Caco-2 (cell line): Measurements from ENCODE around the gene AURKA. TPM values are rescaled to one million over a fixed set of nuclear protein-coding genes. Genes with fewer than 3 reads are reported as not detected.

Source experiments
- Bru-seq: library from RNA; stranded (reverse); fragments of 400-500 nt; gene quantifications from one replicate; lab custom pipeline; 2021; lab: Mats Ljungman, UMichigan
- BruChase-seq, 2 experiments: library from RNA; stranded (reverse); fragments of 400-500 nt; gene quantifications; one replicate each; lab custom pipeline; 2021; lab: Mats Ljungman, UMichigan
- BruUV-seq: library from RNA; stranded (reverse); fragments of 400-500 nt; replicated peaks from 2 replicates; lab custom pipeline; 2021; lab: Mats Ljungman, UMichigan
- CTCF ChIA-PET: fragments of 300-600 bp; sonication (Branson Sonifier 250); formaldehyde crosslinking; loops from one replicate; lab custom pipeline; 2022; ENCODE audit warnings: antibody characterized with exemption; lab: Charles Lee
- POLR2A ChIA-PET: fragments of 300-600 bp; sonication (Branson Sonifier 250); formaldehyde crosslinking; loops from one replicate; lab custom pipeline; 2022; ENCODE audit warnings: antibody characterized with exemption; lab: Charles Lee
- DNase-seq, 2 experiments: peaks; one replicate each; pipeline versions ENCODE4 v3.0.0 to v3.0.0-alpha.2; 2020 to 2022
- H3K27me3 ChIP-seq: replicated peaks from 2 replicates; pipeline ENCODE4 v1.6.0; 2011; ENCODE audit warnings: low read length; ENCODE audit not compliant: control insufficient read depth, insufficient read depth
- H3K36me3 ChIP-seq: 2 replicates; pipeline ENCODE4 v1.5.1; 2011; ENCODE audit warnings: low read length; ENCODE audit not compliant: control insufficient read depth, insufficient read depth
- H3K4me1 ChIP-seq: fragments of 250-450 bp; sonication (Bioruptor Pico); 2 replicates; pipeline ENCODE4 v1.5.1; 2020; ENCODE audit warnings: mild to moderate bottlenecking
- H3K4me3 ChIP-seq: 2 replicates; pipeline ENCODE4 v1.5.1; 2011; ENCODE audit warnings: low read depth, mild to moderate bottlenecking, control low read depth, low read length
- H3K9me3 ChIP-seq: fragments of 250-450 bp; sonication (Bioruptor Pico); 2 replicates; pipeline ENCODE4 v1.5.1; 2020; ENCODE audit warnings: mild to moderate bottlenecking, moderate library complexity
- H3K27ac Mint-ChIP-seq: one replicate; pipeline ENCODE4 v1.8.0; 2022; ENCODE audit warnings: mixed read lengths; ENCODE audit not compliant: unreplicated experiment
- H3K27me3 Mint-ChIP-seq: one replicate; pipeline ENCODE4 v1.8.0; 2022; ENCODE audit warnings: mixed read lengths; ENCODE audit not compliant: insufficient read depth, unreplicated experiment
- H3K36me3 Mint-ChIP-seq: one replicate; pipeline ENCODE4 v1.8.0; 2022; ENCODE audit warnings: mild to moderate bottlenecking, mixed read lengths; ENCODE audit not compliant: insufficient read depth, unreplicated experiment
- H3K4me1 Mint-ChIP-seq: one replicate; pipeline ENCODE4 v1.8.0; 2022; ENCODE audit warnings: low read depth, mixed read lengths; ENCODE audit not compliant: unreplicated experiment
- H3K4me3 Mint-ChIP-seq: one replicate; pipeline ENCODE4 v1.8.0; 2022; ENCODE audit warnings: mild to moderate bottlenecking, moderate library complexity, mixed read lengths; ENCODE audit not compliant: unreplicated experiment
- H3K9me3 Mint-ChIP-seq: one replicate; pipeline ENCODE4 v1.8.0; 2022; ENCODE audit warnings: mixed read lengths; ENCODE audit not compliant: unreplicated experiment
- intact Hi-C: fragments of 100-400 bp; cut with micrococcal nuclease; formaldehyde crosslinking; loops from one replicate; pipeline ENCODE4 v1.10.0; 2022; ENCODE audit not compliant: unreplicated experiment
- long read RNA-seq: library from polyadenylated mRNA; stranded (forward); transcript quantifications from one replicate; pipeline ENCODE4 v2.0.0, GENCODE V29; 2022
- total RNA-seq: library from RNA; stranded (reverse); gene quantifications from 2 replicates; pipeline ENCODE4 v1.2.3, GENCODE V29; 2022
- TF ChIP-seq, protein P1 (sequence below), 2 experiments: fragments of 200-600 bp in 1 of 2; IDR thresholded peaks; 1 replicate in 1 of 2; 2 replicates in 1 of 2; pipeline versions ENCODE4 v1.5.1 to v1.8.0; 2011 to 2022; ENCODE audit warnings: antibody characterized with exemption in 1 of 2, control low read depth in 1 of 2, inconsistent platforms in 1 of 2, low read depth in 1 of 2, low read length in 1 of 2, mild to moderate bottlenecking in 1 of 2, moderate library complexity in 1 of 2; ENCODE audit not compliant: insufficient read depth in 1 of 2, severe bottlenecking in 1 of 2, unreplicated experiment in 1 of 2

The AURKA gene
- 216 and 233 TPM in 2 replicates for total RNA-seq
- percentile 96 among the genes with signal in this experiment for Bru-seq, nascent RNA
- BruChase-seq, experiment 1, labeled RNA remaining after a 2-hour chase = percentile 97 among the genes with signal in this experiment
- BruChase-seq, experiment 2, labeled RNA remaining after a 6-hour chase = percentile 95 among the genes with signal in this experiment
- long read RNA-seq, transcript AURKA-202 (9 exons, 2,248 nt) = minor isoform, 51 of 664 reads
- long read RNA-seq, transcript AURKA-201 (10 exons, 2,223 nt) = minor isoform, 73 of 664 reads
- long read RNA-seq, transcript AURKA-206 (9 exons, 2,169 nt) = minor isoform, 95 of 664 reads
- long read RNA-seq, transcript AURKA-208 (9 exons, 2,114 nt) = major isoform, 126 of 664 reads
- long read RNA-seq, partial matches to known transcripts = 11 of 664 reads
- long read RNA-seq, other reads (novel, unspliced or antisense) = 232 of 664 reads

DNA sequence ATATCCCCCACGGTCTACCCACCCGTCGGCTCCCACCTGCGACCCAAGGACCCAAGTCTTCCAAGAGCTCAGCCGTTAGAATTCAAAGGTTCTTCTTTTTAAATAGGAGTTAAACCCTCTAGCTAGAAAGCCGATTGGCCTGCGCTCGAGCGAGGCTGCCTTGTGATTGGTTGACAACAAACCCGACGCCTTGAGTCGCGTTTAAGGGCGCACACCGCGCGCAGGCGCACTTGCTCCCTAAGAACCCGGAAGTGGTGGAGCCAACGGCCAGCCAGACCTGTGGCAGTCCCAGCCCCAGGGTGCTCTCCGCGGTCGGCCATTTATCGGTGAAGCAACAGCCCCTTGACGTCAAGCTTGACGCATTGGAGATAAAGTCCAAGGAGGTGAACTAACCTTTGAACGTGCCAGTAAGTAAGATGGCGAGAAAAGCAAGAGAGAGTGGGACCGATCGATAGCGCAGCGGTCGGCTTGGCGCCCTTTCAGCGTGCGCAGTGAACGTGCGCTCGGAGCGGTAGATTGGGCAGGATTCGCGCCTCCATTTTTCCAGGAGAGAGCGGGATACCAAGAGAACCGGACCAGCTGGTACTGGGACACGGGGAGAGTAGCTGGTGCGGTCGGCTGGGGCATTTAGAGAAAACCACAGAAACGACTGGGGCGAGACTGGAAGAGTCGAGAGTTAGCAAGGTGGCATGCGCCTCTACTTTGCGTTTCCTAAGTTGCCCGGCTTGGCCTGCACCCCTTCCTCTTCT, at the start of gene AURKA, which contains the start of gene CSTF1:
Gene AURKA (minus strand): TSS at position 84 of the 749 bp plus-strand sequence. CDS start 4,018 bp downstream, outside the sequence.
Gene CSTF1 (plus strand): TSS at position 514 of the 749 bp plus-strand sequence. CDS start 2,908 bp downstream, outside the sequence.
- ChIA-PET POLR2A (interaction anchor here (0.6 to 2.4 kb wide), 17 partner anchors 9 to 714 kb away, joined by 3 to 55 read pairs (median 4); partner anchors contain the start of genes CASS4, FAM210B, RTF2 and TFAP2C), CTCF (interaction anchor here (0.6 to 2.0 kb wide), 14 partner anchors 8 to 997 kb away, joined by 3 to 15 read pairs (median 4); partner anchors contain the start of genes CASS4, FAM210B and RTF2)
- H3K27me3 ChIP-seq = no peaks in the 10 kb centered on the region
- peak within 1 kb of the TSS; percentile 80 for H3K4me3 ChIP-seq
- H3K36me3 Mint-ChIP-seq = peaks cover 23% of the 10 kb centered on the region
- H3K9me3 Mint-ChIP-seq = no peaks in the 10 kb centered on the region
- TF ChIP-seq, protein P1, sequence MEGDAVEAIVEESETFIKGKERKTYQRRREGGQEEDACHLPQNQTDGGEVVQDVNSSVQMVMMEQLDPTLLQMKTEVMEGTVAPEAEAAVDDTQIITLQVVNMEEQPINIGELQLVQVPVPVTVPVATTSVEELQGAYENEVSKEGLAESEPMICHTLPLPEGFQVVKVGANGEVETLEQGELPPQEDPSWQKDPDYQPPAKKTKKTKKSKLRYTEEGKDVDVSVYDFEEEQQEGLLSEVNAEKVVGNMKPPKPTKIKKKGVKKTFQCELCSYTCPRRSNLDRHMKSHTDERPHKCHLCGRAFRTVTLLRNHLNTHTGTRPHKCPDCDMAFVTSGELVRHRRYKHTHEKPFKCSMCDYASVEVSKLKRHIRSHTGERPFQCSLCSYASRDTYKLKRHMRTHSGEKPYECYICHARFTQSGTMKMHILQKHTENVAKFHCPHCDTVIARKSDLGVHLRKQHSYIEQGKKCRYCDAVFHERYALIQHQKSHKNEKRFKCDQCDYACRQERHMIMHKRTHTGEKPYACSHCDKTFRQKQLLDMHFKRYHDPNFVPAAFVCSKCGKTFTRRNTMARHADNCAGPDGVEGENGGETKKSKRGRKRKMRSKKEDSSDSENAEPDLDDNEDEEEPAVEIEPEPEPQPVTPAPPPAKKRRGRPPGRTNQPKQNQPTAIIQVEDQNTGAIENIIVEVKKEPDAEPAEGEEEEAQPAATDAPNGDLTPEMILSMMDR (IDR thresholded peaks at IDR 0.05; ENCODE audit: insufficient read depth in 1 of 2, low read depth in 1 of 2, low read length in 1 of 2, severe bottlenecking in 1 of 2, unreplicated experiment in 1 of 2) = no peak
- H3K4me1 ChIP-seq = peaks cover 13% of the 10 kb centered on the region
- BruUV-seq = TSS peak; percentile 45
- no peaks in the 10 kb centered on the region for H3K27me3 Mint-ChIP-seq
- intact Hi-C loops = loop anchor here (1.0 to 2.0 kb wide), 7 partner anchors 8 to 237 kb away; partner anchors contain the start of genes FAM210B, MC3R, RTF2 and TFAP2C
- H3K4me1 Mint-ChIP-seq = peaks cover 17% of the 10 kb centered on the region
- no peak within 1 kb of the TSS for H3K27ac Mint-ChIP-seq
- peaks cover 8% of the 10 kb centered on the region for H3K36me3 ChIP-seq
- DNase-seq = peak; percentile 100
- no peak within 1 kb of the TSS for H3K4me3 Mint-ChIP-seq
- no peaks in the 10 kb centered on the region for H3K9me3 ChIP-seq

DNA sequence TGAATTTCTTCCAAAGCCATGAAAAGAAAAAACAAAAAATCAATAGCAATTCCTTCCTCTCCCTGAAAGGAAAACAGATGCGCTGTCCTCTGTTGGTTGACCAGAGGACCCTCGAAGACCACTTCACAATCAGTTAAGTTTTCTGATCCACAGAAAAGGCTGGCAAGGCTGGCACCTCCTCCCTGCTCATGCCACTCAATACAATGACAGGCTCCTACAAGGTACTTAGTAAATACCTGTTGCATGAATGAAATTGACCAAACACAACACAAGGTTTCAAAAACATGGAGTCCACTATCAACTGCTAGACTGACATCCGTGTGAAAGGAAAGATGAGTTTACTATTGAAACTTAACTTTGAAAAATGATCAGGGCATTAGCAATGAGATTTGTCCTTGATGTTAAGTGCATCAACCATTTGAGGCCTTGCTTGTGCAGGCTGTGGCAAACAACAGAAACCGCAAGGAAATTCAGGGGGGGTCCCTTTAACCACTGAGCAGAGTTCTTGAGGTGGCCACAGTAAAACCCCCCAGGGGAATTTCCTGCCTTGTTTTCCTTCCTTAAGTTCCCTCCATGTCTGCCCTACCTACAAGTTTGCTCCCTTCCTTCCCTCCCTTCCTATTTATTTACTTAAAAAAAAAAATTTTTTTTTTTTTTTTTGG, 48.5 kb upstream of the AURKA start:
- Mint-ChIP-seq H3K27me3 (no peaks in the 10 kb centered on the region), H3K9me3 (no peaks in the 10 kb centered on the region), H3K4me1 (no peaks in the 10 kb centered on the region), H3K27ac (no peak overlapping the region), H3K4me3 (no peak overlapping the region), H3K36me3 (no peaks in the 10 kb centered on the region)
- 0 out of 2 replicates have a peak, but pooled peaks cover 6% of the 10 kb centered on the region for H3K4me1 ChIP-seq
- ChIA-PET CTCF (no interaction called here), POLR2A (no interaction called here)
- intact Hi-C loops = no loop called here
- no peak for DNase-seq
- H3K27me3 ChIP-seq = no peaks in the 10 kb centered on the region
- TF ChIP-seq, protein P1 (IDR thresholded peaks at IDR 0.05; ENCODE audit: insufficient read depth in 1 of 2, low read depth in 1 of 2, low read length in 1 of 2, severe bottlenecking in 1 of 2, unreplicated experiment in 1 of 2) = no peak
- BruUV-seq = no TSS peak
- H3K36me3 ChIP-seq = no peaks in the 10 kb centered on the region
- H3K9me3 ChIP-seq = no peaks in the 10 kb centered on the region
- H3K4me3 ChIP-seq = no peak overlapping the region
